Measurements from ENCODE around the gene ZCWPW1. TPM values are rescaled to one million over a fixed set of nuclear protein-coding genes. Genes with fewer than 3 reads are reported as not detected.

Gene ZCWPW1
- total and polyA plus RNA-seq, 2 donors (not counting 1 experiment from before 2014, with no cell fraction given), result 11.3 to 28.0 TPM

GRCh38 chr7:100457033-100457432 lies 28.5 kb upstream of the ZCWPW1 start:
- Histone ChIP-seq H3K27me3 (replicated peaks in 1 of 4; ENCODE audit: control extremely low read depth in 1 of 4, control insufficient read depth in 3 of 4, insufficient read depth in 4 of 4, low read length in 3 of 4) (no peaks in the 10 kb centered on the region), H3K36me3 (replicated peaks in 1 of 2; ENCODE audit: control extremely low read depth in 1 of 2, control insufficient read depth in 1 of 2, extremely low read depth in 1 of 2, insufficient read depth in 2 of 2, low read length in 1 of 2) (peaks cover 1 to 7% of the 10 kb centered on the region in 2 experiments), H3K27ac (ENCODE audit: low read length in 2 of 2) (no peak overlapping the region), H4K20me1 (ENCODE audit: control insufficient read depth, insufficient read depth, low read length, poor library complexity, severe bottlenecking) (no peaks in the 10 kb centered on the region), H2AFZ (ENCODE audit: insufficient read depth, low read depth, low read length, poor library complexity, severe bottlenecking) (no peak overlapping the region), H3K9ac (ENCODE audit: low read length) (no peak overlapping the region), H3K4me3 (ENCODE audit: control extremely low read depth in 1 of 5, extremely low read depth in 1 of 5, insufficient read depth in 1 of 5, low read depth in 2 of 5, low read length in 4 of 5) (no peak overlapping the region), H3K4me1 (ENCODE audit: control insufficient read depth in 2 of 2, insufficient read depth in 2 of 2, low read length in 2 of 2) (no peaks in the 10 kb centered on the region), H3K4me2 (replicated peaks; ENCODE audit: low read depth, low read length, poor library complexity, severe bottlenecking) (no peak overlapping the region), H3K79me2 (ENCODE audit: control insufficient read depth, insufficient read depth, low read length) (no peaks in the 10 kb centered on the region), H3K9me3 (ENCODE audit: control extremely low read depth in 1 of 3, control insufficient read depth in 2 of 3, insufficient read depth in 1 of 3, low read length in 2 of 3) (no peaks in the 10 kb centered on the region)
- no peaks in the 10 kb centered on the region for H3K27me3 Mint-ChIP-seq
- ChIA-PET POLR2A (interaction anchor here (0.7 to 0.8 kb wide), 3 partner anchors 10 to 47 kb away, joined by 3 to 8 read pairs (median 7); no protein-coding TSS in a partner anchor), CTCF (interaction anchor here (2.6 kb wide), 1 partner anchor 12 kb away, joined by 8 read pairs; no protein-coding TSS in a partner anchor)
- WGBS (ENCODE audit: insufficient coverage), result 100% methylated on average over 1 of the region's 6 CpGs
- intact Hi-C loops (cut with micrococcal nuclease), result no loop called here
- H3K4me1 Mint-ChIP-seq, result peaks cover 3% of the 10 kb centered on the region
- ATAC-seq (ENCODE audit: low read depth) (no peak), DNase-seq (no peak)
- TF ChIP-seq CTCF (IDR thresholded peaks at IDR 0.05) (no peak), EZH2 (IDR thresholded peaks at IDR 0.05; ENCODE audit: borderline replicate concordance, insufficient read depth, low read depth, low read length, poor library complexity, severe bottlenecking) (no peak)
- no peak overlapping the region for H3K4me3 Mint-ChIP-seq
- H3K27ac Mint-ChIP-seq, result no peak overlapping the region
- H3K9me3 Mint-ChIP-seq (ENCODE audit: insufficient read depth), result no peaks in the 10 kb centered on the region

- Histone ChIP-seq H3K27me3 (replicated peaks in 1 of 4; ENCODE audit: control extremely low read depth in 1 of 4, control insufficient read depth in 3 of 4, insufficient read depth in 4 of 4, low read length in 3 of 4) (no peaks in the 10 kb centered on the region), H3K4me3 (ENCODE audit: control extremely low read depth in 1 of 5, extremely low read depth in 1 of 5, insufficient read depth in 1 of 5, low read depth in 2 of 5, low read length in 4 of 5) (no peak overlapping the region), H3K79me2 (ENCODE audit: control insufficient read depth, insufficient read depth, low read length) (no peaks in the 10 kb centered on the region), H3K36me3 (replicated peaks in 1 of 2; ENCODE audit: control extremely low read depth in 1 of 2, control insufficient read depth in 1 of 2, extremely low read depth in 1 of 2, insufficient read depth in 2 of 2, low read length in 1 of 2) (peaks cover 1 to 7% of the 10 kb centered on the region in 2 experiments), H3K9ac (ENCODE audit: low read length) (no peak overlapping the region), H3K27ac (ENCODE audit: low read length in 2 of 2) (no peak overlapping the region), H3K9me3 (ENCODE audit: control extremely low read depth in 1 of 3, control insufficient read depth in 2 of 3, insufficient read depth in 1 of 3, low read length in 2 of 3) (no peaks in the 10 kb centered on the region), H3K4me1 (ENCODE audit: control insufficient read depth in 2 of 2, insufficient read depth in 2 of 2, low read length in 2 of 2) (no peaks in the 10 kb centered on the region), H2AFZ (ENCODE audit: insufficient read depth, low read depth, low read length, poor library complexity, severe bottlenecking) (no peak overlapping the region), H3K4me2 (replicated peaks; ENCODE audit: low read depth, low read length, poor library complexity, severe bottlenecking) (no peak overlapping the region), H4K20me1 (ENCODE audit: control insufficient read depth, insufficient read depth, low read length, poor library complexity, severe bottlenecking) (no peaks in the 10 kb centered on the region)
- no peaks in the 10 kb centered on the region for H3K9me3 Mint-ChIP-seq (ENCODE audit: insufficient read depth)
- H3K4me3 Mint-ChIP-seq, result no peak overlapping the region
- H3K27me3 Mint-ChIP-seq, result no peaks in the 10 kb centered on the region
- ChIA-PET POLR2A (no interaction called here), CTCF (interaction anchor here (0.9 to 2.6 kb wide), 3 partner anchors 12 to 107 kb away, joined by 3 to 8 read pairs (median 3); no protein-coding TSS in a partner anchor)
- H3K27ac Mint-ChIP-seq, result no peak overlapping the region
- intact Hi-C loops (cut with micrococcal nuclease), result no loop called here
- no peak for ATAC-seq (ENCODE audit: low read depth)
- H3K4me1 Mint-ChIP-seq, result peaks cover 3% of the 10 kb centered on the region
- TF ChIP-seq EZH2 (IDR thresholded peaks at IDR 0.05; ENCODE audit: borderline replicate concordance, insufficient read depth, low read depth, low read length, poor library complexity, severe bottlenecking), result no peak
- no peak for TF ChIP-seq CTCF (IDR thresholded peaks at IDR 0.05)
- no peak for DNase-seq
- 97% methylated on average over 10 of the region's 14 CpGs for WGBS (ENCODE audit: insufficient coverage)
These were observed 28.1 kb upstream of the ZCWPW1 start for GRCh38 chr7:100456562-100456961.

Measured in B cell (primary cell).